ENCODE data around the gene SAMD4B. TPM values are rescaled to one million over a fixed set of nuclear protein-coding genes. Genes with fewer than 3 reads are reported as not detected.
A peak's percentile ranks its signal among the peaks of the same experiment; 100 is the strongest.

The SAMD4B gene
- total RNA-seq, 1 donor, result 85.0 TPM

DNA sequence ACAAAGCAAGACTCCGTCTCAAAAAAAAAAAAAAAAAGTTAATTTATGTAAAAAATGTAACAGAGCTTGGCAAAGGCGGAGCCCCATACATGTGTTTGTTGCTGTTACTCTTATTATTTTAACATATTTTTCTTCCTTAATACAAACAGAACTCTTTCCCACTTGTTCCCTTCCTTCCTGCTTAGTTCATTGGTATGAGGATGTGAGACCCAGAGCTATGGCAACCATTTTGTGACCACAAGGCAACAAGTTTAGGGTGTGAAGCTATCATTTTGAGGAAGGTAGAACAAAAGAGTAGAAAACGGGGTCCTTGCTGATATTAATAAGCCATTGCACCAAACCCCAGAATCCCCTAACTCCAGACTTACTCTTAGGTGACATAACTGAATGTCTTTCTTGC, 40.7 kb upstream of the SAMD4B start:
- no peaks in the 10 kb centered on the region for H4K20me1 ChIP-seq (ENCODE audit: insufficient read depth, low read length)
- TF ChIP-seq CTCF (IDR thresholded peaks at IDR 0.05; ENCODE audit: extremely low read depth, low read depth, low read length), result no peak
- H3K36me3 ChIP-seq (ENCODE audit: insufficient read depth, low read length), result no peaks in the 10 kb centered on the region
- H2AFZ ChIP-seq (ENCODE audit: low read length), result no peak overlapping the region
- no peaks in the 10 kb centered on the region for H3K4me1 ChIP-seq (ENCODE audit: insufficient read depth, low read length)
- no peaks in the 10 kb centered on the region for H3K79me2 ChIP-seq (ENCODE audit: insufficient read depth, low read length)
- H3K9me3 ChIP-seq (ENCODE audit: low read depth, low read length), result no peaks in the 10 kb centered on the region
- no peak overlapping the region for H3K27ac ChIP-seq (ENCODE audit: low read depth, low read length)
- H3K4me3 ChIP-seq (ENCODE audit: insufficient read depth, low read length), result no peak overlapping the region
- H3K4me2 ChIP-seq (ENCODE audit: insufficient read depth, low read length), result no peak overlapping the region
- DNase-seq (ENCODE audit: insufficient read length, low spot score, missing footprints), result peak; percentile 9
- H3K27me3 ChIP-seq (ENCODE audit: insufficient read depth, low read length), result peaks cover 24% of the 10 kb centered on the region

- H3K27ac ChIP-seq (ENCODE audit: low read depth, low read length), result no peak overlapping the region
- DNase-seq (ENCODE audit: insufficient read length, low spot score, missing footprints), result peak; percentile 80
- H3K4me2 ChIP-seq (ENCODE audit: insufficient read depth, low read length), result no peak overlapping the region
- H3K79me2 ChIP-seq (ENCODE audit: insufficient read depth, low read length), result no peaks in the 10 kb centered on the region
- H2AFZ ChIP-seq (ENCODE audit: low read length), result no peak overlapping the region
- no peaks in the 10 kb centered on the region for H4K20me1 ChIP-seq (ENCODE audit: insufficient read depth, low read length)
- H3K4me3 ChIP-seq (ENCODE audit: insufficient read depth, low read length), result no peak overlapping the region
- H3K27me3 ChIP-seq (ENCODE audit: insufficient read depth, low read length), result peaks cover 36% of the 10 kb centered on the region
- no peaks in the 10 kb centered on the region for H3K9me3 ChIP-seq (ENCODE audit: low read depth, low read length)
- no peaks in the 10 kb centered on the region for H3K4me1 ChIP-seq (ENCODE audit: insufficient read depth, low read length)
- no peaks in the 10 kb centered on the region for H3K36me3 ChIP-seq (ENCODE audit: insufficient read depth, low read length)
- no peak for TF ChIP-seq CTCF (IDR thresholded peaks at IDR 0.05; ENCODE audit: extremely low read depth, low read depth, low read length)
These were observed 38.6 kb upstream of the SAMD4B start for GRCh38 chr19:39303373-39304184.

DNA sequence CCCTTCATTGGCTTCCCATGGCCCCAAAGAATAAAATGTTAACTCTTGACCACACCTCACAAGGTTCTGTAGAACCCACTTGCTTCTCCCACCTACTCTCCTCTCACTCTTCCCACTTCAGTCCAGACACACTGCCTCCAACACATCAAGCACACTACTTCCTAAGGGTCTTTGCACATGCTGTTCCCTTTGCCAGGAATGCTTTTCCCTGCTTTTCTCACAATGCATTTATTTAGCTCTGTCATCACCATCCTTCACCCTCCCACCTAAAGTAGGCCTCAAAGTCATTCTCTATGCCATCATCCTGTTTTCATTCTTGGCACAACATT, 38.1 kb upstream of the SAMD4B start:
- no peak overlapping the region for H3K27ac ChIP-seq (ENCODE audit: low read depth, low read length)
- H3K27me3 ChIP-seq (ENCODE audit: insufficient read depth, low read length), result peaks cover 38% of the 10 kb centered on the region
- H3K4me3 ChIP-seq (ENCODE audit: insufficient read depth, low read length), result no peak overlapping the region
- H3K79me2 ChIP-seq (ENCODE audit: insufficient read depth, low read length), result no peaks in the 10 kb centered on the region
- no peaks in the 10 kb centered on the region for H4K20me1 ChIP-seq (ENCODE audit: insufficient read depth, low read length)
- no peaks in the 10 kb centered on the region for H3K9me3 ChIP-seq (ENCODE audit: low read depth, low read length)
- no peak for TF ChIP-seq CTCF (IDR thresholded peaks at IDR 0.05; ENCODE audit: extremely low read depth, low read depth, low read length)
- no peak overlapping the region for H2AFZ ChIP-seq (ENCODE audit: low read length)
- no peak overlapping the region for H3K4me2 ChIP-seq (ENCODE audit: insufficient read depth, low read length)
- no peak for DNase-seq (ENCODE audit: insufficient read length, low spot score, missing footprints)
- H3K36me3 ChIP-seq (ENCODE audit: insufficient read depth, low read length), result no peaks in the 10 kb centered on the region
- no peaks in the 10 kb centered on the region for H3K4me1 ChIP-seq (ENCODE audit: insufficient read depth, low read length)

DNA sequence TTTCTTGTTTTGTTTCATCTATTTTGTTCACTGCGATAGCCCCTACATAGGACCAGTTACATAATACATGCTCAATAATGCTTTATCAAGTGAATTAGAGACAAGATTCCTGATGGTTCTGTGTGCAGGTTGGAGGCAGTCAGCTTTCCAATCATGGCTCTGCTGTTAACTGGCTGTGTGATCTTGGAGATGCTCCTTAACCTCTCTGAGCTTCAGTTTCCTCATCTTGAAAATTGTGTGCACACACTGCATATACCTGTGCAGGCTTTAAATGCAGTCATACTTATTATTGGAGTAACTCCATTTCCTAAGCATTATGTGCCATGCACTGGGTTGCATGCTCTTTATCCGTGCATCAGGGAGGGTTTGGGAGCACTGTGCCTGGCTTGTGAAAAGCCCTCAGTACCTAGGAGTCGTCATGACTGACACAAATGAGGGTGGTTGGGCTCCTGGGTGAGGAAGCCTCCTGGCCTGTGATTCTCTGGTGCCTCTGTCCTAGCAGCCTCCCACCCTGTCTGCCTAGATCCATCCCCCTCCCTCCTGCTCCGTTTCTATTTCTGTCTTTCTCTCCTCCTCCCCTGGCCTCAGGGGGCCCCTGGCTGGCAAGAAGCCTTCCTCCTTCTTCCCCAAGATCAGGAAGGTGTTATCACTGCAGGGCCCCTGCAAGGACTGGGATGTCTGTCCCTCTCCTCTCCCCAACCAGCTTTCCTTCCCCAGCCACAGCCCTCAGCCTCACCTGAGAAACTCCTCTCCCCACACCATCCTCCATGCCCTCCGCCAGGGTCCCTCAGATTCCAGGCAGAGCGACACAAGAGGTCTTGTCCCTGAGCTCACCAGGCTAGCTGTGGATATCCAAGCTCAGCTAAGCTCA, 37.3 kb upstream of the SAMD4B start:
- peaks cover 38% of the 10 kb centered on the region for H3K27me3 ChIP-seq (ENCODE audit: insufficient read depth, low read length)
- no peaks in the 10 kb centered on the region for H3K36me3 ChIP-seq (ENCODE audit: insufficient read depth, low read length)
- no peaks in the 10 kb centered on the region for H4K20me1 ChIP-seq (ENCODE audit: insufficient read depth, low read length)
- no peak overlapping the region for H3K4me2 ChIP-seq (ENCODE audit: insufficient read depth, low read length)
- no peak overlapping the region for H2AFZ ChIP-seq (ENCODE audit: low read length)
- no peak overlapping the region for H3K4me3 ChIP-seq (ENCODE audit: insufficient read depth, low read length)
- H3K27ac ChIP-seq (ENCODE audit: low read depth, low read length), result no peak overlapping the region
- DNase-seq (ENCODE audit: insufficient read length, low spot score, missing footprints), result peak; percentile 51
- H3K79me2 ChIP-seq (ENCODE audit: insufficient read depth, low read length), result no peaks in the 10 kb centered on the region
- no peak for TF ChIP-seq CTCF (IDR thresholded peaks at IDR 0.05; ENCODE audit: extremely low read depth, low read depth, low read length)
- no peaks in the 10 kb centered on the region for H3K4me1 ChIP-seq (ENCODE audit: insufficient read depth, low read length)
- no peaks in the 10 kb centered on the region for H3K9me3 ChIP-seq (ENCODE audit: low read depth, low read length)

Data from osteoblast (primary cell).